HG03558 (cell line): Measurements from ENCODE around the gene CHST11.
A peak's percentile ranks its signal among the peaks of the same experiment; 100 is the strongest.

Experiments
- ATAC-seq: cut with Tn5 transposase; IDR thresholded peaks from one replicate; pipeline ENCODE4 v1.9.1; 2021; ENCODE audit warnings: moderate number of reproducible peaks; ENCODE audit not compliant: unreplicated experiment; ENCODE audit errors: extremely low read depth

CHST11 gene

DNA sequence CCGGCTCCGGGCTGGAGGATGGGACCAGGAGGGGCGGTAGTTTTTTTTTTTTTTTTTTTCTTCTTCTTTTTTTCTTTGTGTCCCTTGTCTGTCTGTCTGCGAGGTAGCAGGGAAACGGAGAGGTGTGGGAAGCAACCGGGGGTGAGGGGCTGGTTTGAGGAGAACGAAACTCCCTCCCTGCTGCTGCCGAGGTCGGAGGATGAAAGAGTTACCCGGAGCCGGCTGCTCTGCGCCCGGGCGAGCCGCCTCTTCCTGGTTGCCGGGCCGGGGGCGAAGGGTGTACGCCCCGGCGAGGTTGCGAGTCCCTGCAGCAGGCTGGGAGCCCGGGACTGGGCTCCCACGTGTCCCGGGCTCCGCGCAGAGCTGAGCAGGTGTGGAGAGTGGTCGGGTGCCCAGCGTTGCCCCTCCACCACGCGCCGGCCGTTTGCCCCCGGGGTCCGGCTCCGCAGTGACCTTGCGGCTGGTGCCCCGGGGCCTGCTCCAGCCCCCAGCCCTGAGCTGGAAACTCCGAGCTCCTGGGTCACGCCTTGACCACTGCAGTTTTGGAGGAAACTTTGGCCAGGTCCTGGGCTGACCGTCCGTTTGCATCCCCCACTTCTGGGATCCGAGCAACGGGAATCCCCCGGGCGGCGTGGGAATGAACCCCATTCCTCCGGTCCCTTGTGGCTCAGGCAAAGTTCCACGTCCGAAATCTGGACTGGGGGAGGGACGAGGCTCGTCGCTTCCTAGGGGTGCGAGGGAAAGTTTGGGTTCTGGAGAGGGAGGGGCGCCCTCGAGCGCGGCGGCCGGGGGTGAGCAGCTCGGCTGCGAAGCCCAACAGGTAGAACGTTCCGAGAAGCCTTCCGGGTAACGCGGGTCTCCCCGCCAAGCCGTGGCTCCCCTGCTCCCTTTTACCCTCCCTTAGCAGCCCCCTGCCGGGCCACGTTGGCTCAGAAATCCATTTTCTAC is 1.3 kb downstream of the CHST11 start:
- no peak for ATAC-seq

DNA sequence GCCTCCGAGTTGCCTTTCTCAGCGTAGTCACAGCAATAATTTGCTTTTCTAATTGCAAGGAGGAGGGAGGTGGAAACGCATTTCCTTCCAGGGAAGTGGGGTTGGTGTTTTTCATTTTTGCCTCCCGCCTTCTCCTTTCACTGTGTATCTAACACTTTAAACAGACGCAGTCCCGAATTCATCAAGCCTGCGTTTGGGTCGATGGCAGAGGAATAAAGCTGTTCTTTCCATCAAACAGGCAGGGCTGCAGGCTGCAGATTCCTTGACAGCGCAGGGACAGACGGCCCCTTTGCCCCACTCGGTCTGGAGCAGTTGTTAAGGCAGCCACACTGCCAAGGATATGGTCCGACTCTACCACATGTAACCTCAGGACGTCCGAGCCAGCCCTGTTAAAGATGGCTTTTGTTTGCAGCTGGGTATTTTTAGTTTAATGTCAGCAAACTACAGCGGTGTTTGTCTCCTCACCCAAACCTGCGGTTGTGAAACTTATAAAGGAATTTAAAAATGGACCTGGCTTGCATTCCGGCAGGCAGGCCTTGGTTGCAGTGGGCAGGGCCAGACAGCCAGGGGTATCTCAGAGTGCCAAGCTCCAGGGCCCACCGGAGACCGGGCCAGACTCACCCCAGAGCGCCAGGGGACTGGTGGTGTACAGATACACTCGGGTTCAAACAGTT is 2.1 kb downstream of the CHST11 start:
- no peak for ATAC-seq

GRCh38 chr12:104459368-104459909 is 2.7 kb downstream of the CHST11 start:
- ATAC-seq: no peak

DNA sequence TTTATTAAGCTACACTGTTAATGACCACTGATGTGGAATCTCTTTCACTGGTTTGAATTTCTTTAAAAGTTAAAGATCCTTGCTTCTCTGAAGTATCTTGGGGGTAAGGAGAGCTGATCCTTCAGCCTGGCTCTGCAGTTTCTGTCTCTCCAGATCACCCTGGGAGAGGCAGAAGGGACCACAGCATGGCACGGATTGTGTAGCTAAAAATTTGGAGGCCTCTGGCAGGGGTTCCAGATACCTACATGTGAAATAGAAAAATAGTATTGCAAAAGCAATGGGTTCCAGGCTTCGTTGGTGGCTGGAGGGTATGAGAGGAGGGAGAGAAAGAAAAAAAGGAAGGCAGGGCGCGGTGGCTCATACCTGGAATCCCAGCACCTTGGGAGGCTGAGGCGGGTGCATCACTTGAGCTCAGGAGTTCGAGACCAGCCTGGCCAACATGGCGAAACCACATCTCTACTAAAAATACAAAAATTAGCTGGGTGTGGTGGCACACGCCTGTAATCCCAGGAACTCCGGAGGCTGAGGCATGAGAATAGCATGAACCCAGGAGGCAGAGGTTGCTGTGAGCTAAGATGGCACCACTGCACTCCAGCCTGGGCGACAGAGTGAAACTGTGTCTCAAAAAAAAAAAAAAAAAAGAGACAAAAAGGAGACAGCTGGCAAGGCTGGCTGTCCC is 3.4 kb downstream of the CHST11 start:
- no peak for ATAC-seq

DNA sequence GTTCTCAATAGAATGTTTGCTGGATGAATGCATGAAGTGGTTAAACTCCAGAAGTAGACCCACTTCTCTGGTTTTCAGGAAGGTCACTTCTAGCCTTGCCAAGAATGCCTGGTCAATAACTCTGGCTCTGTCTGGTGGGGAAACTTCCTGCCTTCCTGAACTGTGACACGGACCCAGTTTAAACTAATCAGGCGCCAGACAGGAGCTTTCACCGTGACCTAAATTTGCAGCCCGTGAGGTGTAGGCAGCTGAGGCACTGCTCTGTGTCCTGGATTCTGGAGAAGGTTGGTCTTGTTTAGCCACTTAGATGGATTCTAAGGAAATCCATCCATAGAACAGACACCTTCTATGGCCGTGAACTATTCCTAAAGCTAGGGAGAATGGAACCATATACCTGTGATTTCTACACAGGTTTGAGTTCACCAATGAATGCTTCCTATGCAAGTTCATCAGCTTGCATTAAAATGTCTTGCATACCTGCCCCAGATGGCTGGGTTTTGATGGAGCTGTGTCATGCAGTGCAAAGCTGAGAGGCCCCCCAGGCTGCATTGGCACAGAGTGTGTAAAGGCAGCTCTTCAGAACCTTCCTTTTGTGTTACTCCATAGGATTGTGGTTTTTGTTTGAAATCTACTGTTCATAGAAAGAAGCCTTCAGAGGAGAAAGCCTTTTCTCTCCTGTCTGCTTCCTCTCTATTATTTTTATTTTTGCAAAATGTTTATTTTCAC is 4.4 kb downstream of the CHST11 start:
- no peak for ATAC-seq

- ATAC-seq: no peak
These were observed 5.6 kb downstream of the CHST11 start for GRCh38 chr12:104462325-104462724.

- peak; percentile 33 for ATAC-seq
These were observed 6.2 kb downstream of the CHST11 start for GRCh38 chr12:104462931-104463339.

DNA sequence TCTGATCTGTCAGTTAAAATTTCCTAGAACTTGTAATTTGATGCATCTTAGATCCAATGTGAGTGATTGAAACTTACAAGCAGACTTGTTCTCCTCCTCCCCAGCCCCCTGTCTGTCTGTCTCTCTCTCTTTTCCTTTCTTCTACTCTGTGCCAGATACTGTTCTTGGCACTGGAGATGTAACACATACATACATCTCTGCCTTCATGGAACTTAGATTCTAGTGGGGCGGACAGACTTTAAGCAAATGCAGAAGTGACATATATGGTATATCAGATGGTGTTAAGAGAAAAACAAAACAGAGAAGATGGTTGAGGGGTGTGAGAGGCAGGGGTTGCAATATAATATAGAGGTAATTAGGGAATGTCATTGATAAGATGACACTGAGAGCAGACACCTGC is 6.6 kb downstream of the CHST11 start:
- ATAC-seq: no peak

DNA sequence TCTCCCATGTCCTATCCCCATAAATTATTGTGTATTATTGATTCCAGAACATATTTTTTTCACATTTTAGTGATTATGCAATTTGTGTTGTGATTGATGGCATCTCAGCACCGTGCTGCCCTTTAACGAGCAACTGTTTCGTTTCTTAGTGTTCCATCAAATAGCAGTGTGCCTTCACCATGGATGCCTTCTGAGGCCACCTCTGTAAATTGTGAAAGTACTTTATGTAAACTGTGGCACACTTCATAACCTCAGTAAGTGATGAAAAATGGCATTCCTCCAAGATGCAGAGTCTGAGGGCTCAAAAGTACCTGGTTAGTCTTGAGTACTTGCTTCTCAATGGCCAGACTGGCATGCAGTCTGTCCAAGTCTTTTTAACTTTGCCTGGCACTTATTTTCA is 8.2 kb downstream of the CHST11 start:
- ATAC-seq: no peak

DNA sequence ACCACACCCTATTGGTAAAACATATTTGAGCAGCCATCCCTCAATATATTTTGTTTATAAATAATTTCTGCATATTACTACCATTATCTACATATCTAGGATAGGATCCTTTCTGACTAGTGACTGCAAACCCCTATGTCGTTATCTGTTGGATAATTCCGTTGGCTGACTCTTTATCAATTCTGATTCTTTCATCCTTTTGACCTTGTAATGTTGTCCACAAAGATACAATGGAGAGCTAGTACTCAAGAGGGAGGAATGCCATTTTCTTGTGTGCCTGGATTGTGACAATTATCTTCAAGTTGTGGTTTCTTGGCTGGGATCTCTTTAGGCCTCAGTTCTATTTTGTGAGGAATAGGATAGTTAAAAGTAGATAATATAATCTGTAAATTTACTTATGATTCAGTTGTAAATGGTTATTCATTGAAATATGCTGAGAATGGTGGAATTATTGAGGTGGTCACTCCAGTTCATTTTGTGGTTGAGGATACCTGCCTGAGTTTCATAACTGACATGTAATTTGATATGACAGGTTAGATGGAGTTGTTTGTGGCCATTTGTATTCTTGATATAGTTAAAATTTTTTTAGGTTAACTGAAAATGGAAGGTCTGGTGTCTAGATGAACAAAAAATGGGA is 10.1 kb downstream of the CHST11 start:
- ATAC-seq: no peak

DNA sequence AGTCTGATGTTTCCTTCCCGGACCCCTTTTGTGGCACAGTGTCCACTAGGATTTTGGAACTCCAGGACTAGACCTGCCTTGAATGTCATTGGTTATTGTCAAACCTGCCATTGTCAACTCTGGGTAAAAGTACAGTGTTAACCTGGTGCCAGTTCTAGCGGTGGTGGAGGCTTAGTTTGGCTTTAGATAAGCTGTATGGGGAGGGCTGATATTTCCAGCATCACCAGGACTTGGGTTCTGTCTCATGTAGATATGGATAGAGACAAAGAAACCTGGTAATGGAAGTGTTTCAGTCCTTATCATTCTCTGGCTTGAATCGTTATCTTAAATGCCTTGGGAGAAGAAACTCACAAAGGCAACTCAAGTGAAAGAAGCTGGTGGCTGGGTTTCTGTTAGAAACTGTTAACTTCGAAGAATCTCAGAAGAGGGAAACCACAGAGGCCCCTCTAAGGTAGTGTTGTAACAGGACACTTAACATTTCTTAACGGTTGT is 10.6 kb downstream of the CHST11 start:
- no peak for ATAC-seq

DNA sequence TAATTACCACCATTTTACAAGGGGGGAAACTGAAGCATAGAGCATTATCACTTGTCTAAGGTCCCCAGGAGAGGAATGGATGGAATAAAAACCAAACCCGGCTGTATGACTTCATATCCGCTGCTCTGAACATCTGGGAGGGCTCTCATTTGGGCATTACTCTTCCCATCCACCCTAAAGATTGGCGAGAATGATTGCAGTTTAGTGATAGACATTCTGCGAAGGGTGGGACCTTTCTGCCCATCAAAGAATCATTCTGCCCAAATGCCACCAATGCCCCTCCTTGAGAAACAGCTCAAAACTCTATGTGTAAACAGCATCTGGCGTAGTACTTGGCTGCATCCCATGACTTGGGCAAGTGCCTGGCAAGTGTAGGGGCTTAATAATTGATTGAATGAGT is 11.6 kb downstream of the CHST11 start:
- ATAC-seq: no peak

GRCh38 chr12:104469066-104469465 is 12.3 kb downstream of the CHST11 start:
- no peak for ATAC-seq

- no peak for ATAC-seq
These were observed 12.8 kb downstream of the CHST11 start for GRCh38 chr12:104469523-104469922.

DNA sequence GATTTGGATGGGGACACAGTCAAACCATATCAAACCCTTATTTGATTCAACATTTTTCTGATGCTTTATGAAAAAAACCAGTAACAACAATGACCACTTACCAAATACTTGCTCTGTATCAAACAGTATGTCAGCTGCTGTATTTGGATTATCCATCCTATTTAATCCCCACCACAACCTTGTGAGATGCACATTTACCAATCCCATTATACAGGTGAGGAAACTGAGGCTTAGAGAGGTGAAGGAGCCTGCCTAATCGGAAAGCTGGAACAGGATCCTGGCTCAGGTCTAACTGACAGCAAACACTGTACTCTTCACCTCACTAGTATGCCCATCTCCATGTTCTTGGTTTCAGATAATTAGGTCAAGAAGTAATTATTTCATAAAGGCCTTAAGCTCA is 13.8 kb downstream of the CHST11 start:
- ATAC-seq: no peak

- ATAC-seq: no peak
These were observed 14.6 kb downstream of the CHST11 start for GRCh38 chr12:104471336-104471735.

DNA sequence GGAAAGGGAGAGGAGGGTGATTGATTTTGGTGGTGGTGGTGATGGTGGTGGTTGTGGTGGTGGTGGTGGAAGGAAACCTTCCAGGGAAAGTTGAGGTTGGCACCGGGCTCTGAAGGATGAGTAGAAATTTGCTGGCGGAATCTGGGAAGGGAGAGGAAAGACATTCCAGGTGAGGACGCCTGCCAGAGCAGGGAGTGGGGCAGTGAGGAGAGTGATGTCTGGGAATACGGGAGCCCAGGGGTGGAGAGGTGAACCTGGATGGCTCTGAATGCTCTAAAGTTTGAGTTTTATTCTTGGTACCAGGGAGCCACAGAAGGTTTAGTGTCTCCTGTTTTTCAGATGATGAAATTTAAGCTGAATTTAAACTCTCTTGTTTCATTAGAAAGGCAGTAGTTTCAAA is 16.0 kb downstream of the CHST11 start:
- ATAC-seq: no peak

- no peak for ATAC-seq
These were observed 16.7 kb downstream of the CHST11 start for GRCh38 chr12:104473374-104473983.

DNA sequence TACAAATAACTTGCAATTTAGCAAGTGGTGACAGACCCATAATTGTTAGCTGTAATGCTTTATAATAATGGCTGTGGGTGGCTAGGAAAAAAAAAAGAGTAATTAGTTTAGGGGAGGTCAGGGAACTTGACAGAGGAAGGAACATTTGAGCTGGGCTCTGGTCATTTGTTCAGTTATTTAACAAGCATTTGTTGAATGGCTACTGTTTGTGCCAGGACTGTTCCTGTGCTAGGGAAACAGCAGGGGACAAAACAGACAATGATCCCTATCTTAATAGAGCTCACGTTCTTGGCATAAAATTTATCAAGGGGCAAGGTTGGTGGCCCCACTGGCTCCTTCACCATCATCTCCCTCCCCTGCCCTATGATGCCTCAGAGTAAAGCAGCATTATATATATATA is 18.5 kb downstream of the CHST11 start:
- ATAC-seq: no peak
